ENCODE results near the gene TMCC1. TPM values are rescaled to one million over a fixed set of nuclear protein-coding genes. Genes with fewer than 3 reads are reported as not detected.

TMCC1 gene
- total and polyA plus RNA-seq, 10 of the 15 experiments (the other 5 are each of a cell fraction or from before 2014, with no cell fraction given) = 2.3 to 21.1 (median 8.4) TPM

DNA sequence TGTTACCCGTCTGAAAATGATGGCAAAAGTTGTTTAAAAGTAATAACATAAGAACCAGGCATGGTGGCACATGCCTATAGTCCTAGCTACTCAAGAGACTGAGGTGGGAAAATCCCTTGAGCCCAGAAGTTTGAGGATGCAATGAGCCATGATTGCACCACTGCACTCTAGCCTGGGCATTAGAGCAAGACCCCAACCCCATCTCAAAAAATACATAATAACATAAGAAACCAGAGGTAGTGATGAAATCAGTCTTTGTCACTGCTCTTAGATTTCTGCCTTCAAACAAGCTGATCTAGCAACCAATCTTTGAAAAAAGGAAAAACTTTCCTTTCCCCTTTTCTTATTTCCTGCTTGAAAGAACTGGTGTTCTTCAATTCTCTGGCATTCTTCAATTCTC, 71.3 kb downstream of the TMCC1 start:
- no peak for ATAC-seq
- Histone ChIP-seq H3K9ac (ENCODE audit: control insufficient read depth, insufficient read depth, low read length) (no peak overlapping the region), H3K27ac (ENCODE audit: control insufficient read depth, insufficient read depth) (no peak overlapping the region), H3K4me1 (ENCODE audit: control insufficient read depth, insufficient read depth, low read length) (peaks cover 16% of the 10 kb centered on the region; the same call in 1 of the 2 replicates), H2AFZ (ENCODE audit: control insufficient read depth, low read depth, low read length) (no peak overlapping the region), H4K20me1 (ENCODE audit: control insufficient read depth, insufficient read depth) (no peaks in the 10 kb centered on the region), H3K4me3 (no peak overlapping the region), H3K27me3 (replicated peaks in 1 of 2; ENCODE audit: control insufficient read depth in 2 of 2, insufficient read depth in 2 of 2, low read length in 1 of 2) (no peaks in the 10 kb centered on the region), H3K36me3 (ENCODE audit: control insufficient read depth in 2 of 2, insufficient read depth in 2 of 2, low read length in 1 of 2) (no peaks in the 10 kb centered on the region), H3K4me2 (ENCODE audit: control insufficient read depth, insufficient read depth) (no peak overlapping the region), H3K9me3 (replicated peaks; ENCODE audit: control insufficient read depth, insufficient read depth, low read length) (no peaks in the 10 kb centered on the region), H3K79me2 (ENCODE audit: control insufficient read depth, insufficient read depth, low read length) (no peaks in the 10 kb centered on the region; the same call in 1 of the 2 replicates)
- in situ Hi-C loops (cut with MboI) (loop anchor here (5.0 kb wide), 1 partner anchor 170 kb away; no protein-coding TSS in a partner anchor), intact Hi-C loops (cut with micrococcal nuclease; ENCODE audit: unreplicated experiment) (no loop called here)
- 5% methylated on average over 1 of the region's 1 CpG for WGBS (ENCODE audit: insufficient coverage, insufficient replicate concordance, low lambda C conversion rate, missing lambda C conversion rate)
- POLR2A ChIA-PET = no interaction called here
- RAD21 ChIA-PET (ENCODE audit: unreplicated experiment) = interaction anchor here (1.0 to 1.6 kb wide), 2 partner anchors 332 to 439 kb away, joined by 3 to 6 read pairs; no protein-coding TSS in a partner anchor
- no peak for DNase-seq (ENCODE audit: low read depth, low spot score)
- no peak for FAIRE-seq
- SMC1A ChIA-PET (ENCODE audit: uncharacterized antibody, unreplicated experiment) = interaction anchor here (0.7 to 3.1 kb wide), 5 partner anchors 12 to 176 kb away, joined by 3 to 11 read pairs (median 4); no protein-coding TSS in a partner anchor
- CTCF ChIA-PET = interaction anchor here (0.8 to 12.0 kb wide), 6 partner anchors 13 to 332 kb away, joined by 3 to 151 read pairs (median 18); no protein-coding TSS in a partner anchor
- BruUV-seq (replicated peaks) = no TSS peak
- TF ChIP-seq CHD1 (IDR thresholded peaks at IDR 0.05; ENCODE audit: low read depth, low read length) (no peak), RCOR1 (conservative IDR thresholded peaks at IDR 0.05; ENCODE audit: low read depth, low read length) (no peak), MEF2A (IDR thresholded peaks at IDR 0.05; ENCODE audit: insufficient read depth, low read depth, low read length) (no peak), IRF4 (IDR thresholded peaks at IDR 0.05; ENCODE audit: low read depth, low read length) (no peak), FOXK2 (IDR thresholded peaks at IDR 0.05) (no peak), HDAC2 (IDR thresholded peaks at IDR 0.05) (no peak), NFXL1 (IDR thresholded peaks at IDR 0.05; ENCODE audit: borderline replicate concordance) (no peak), TCF12 (IDR thresholded peaks at IDR 0.05; ENCODE audit: low read depth, low read length) (no peak), RB1 (IDR thresholded peaks at IDR 0.05; ENCODE audit: borderline replicate concordance) (no peak), ZNF24 (IDR thresholded peaks at IDR 0.05) (no peak), PML (IDR thresholded peaks at IDR 0.05; ENCODE audit: low read length) (no peak)
- TF ChIP-seq, protein P1, sequence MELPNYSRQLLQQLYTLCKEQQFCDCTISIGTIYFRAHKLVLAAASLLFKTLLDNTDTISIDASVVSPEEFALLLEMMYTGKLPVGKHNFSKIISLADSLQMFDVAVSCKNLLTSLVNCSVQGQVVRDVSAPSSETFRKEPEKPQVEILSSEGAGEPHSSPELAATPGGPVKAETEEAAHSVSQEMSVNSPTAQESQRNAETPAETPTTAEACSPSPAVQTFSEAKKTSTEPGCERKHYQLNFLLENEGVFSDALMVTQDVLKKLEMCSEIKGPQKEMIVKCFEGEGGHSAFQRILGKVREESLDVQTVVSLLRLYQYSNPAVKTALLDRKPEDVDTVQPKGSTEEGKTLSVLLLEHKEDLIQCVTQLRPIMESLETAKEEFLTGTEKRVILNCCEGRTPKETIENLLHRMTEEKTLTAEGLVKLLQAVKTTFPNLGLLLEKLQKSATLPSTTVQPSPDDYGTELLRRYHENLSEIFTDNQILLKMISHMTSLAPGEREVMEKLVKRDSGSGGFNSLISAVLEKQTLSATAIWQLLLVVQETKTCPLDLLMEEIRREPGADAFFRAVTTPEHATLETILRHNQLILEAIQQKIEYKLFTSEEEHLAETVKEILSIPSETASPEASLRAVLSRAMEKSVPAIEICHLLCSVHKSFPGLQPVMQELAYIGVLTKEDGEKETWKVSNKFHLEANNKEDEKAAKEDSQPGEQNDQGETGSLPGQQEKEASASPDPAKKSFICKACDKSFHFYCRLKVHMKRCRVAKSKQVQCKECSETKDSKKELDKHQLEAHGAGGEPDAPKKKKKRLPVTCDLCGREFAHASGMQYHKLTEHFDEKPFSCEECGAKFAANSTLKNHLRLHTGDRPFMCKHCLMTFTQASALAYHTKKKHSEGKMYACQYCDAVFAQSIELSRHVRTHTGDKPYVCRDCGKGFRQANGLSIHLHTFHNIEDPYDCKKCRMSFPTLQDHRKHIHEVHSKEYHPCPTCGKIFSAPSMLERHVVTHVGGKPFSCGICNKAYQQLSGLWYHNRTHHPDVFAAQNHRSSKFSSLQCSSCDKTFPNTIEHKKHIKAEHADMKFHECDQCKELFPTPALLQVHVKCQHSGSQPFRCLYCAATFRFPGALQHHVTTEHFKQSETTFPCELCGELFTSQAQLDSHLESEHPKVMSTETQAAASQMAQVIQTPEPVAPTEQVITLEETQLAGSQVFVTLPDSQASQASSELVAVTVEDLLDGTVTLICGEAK (IDR thresholded peaks at IDR 0.05; ENCODE audit: borderline replicate concordance) = no peak
- TF ChIP-seq, protein P2, sequence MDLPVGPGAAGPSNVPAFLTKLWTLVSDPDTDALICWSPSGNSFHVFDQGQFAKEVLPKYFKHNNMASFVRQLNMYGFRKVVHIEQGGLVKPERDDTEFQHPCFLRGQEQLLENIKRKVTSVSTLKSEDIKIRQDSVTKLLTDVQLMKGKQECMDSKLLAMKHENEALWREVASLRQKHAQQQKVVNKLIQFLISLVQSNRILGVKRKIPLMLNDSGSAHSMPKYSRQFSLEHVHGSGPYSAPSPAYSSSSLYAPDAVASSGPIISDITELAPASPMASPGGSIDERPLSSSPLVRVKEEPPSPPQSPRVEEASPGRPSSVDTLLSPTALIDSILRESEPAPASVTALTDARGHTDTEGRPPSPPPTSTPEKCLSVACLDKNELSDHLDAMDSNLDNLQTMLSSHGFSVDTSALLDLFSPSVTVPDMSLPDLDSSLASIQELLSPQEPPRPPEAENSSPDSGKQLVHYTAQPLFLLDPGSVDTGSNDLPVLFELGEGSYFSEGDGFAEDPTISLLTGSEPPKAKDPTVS (IDR thresholded peaks at IDR 0.05; ENCODE audit: low read depth, low read length) = no peak
- TF ChIP-seq, protein P3, sequence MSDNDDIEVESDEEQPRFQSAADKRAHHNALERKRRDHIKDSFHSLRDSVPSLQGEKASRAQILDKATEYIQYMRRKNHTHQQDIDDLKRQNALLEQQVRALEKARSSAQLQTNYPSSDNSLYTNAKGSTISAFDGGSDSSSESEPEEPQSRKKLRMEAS (IDR thresholded peaks at IDR 0.05; ENCODE audit: low read depth, low read length) = no peak
- TF ChIP-seq, protein P4, sequence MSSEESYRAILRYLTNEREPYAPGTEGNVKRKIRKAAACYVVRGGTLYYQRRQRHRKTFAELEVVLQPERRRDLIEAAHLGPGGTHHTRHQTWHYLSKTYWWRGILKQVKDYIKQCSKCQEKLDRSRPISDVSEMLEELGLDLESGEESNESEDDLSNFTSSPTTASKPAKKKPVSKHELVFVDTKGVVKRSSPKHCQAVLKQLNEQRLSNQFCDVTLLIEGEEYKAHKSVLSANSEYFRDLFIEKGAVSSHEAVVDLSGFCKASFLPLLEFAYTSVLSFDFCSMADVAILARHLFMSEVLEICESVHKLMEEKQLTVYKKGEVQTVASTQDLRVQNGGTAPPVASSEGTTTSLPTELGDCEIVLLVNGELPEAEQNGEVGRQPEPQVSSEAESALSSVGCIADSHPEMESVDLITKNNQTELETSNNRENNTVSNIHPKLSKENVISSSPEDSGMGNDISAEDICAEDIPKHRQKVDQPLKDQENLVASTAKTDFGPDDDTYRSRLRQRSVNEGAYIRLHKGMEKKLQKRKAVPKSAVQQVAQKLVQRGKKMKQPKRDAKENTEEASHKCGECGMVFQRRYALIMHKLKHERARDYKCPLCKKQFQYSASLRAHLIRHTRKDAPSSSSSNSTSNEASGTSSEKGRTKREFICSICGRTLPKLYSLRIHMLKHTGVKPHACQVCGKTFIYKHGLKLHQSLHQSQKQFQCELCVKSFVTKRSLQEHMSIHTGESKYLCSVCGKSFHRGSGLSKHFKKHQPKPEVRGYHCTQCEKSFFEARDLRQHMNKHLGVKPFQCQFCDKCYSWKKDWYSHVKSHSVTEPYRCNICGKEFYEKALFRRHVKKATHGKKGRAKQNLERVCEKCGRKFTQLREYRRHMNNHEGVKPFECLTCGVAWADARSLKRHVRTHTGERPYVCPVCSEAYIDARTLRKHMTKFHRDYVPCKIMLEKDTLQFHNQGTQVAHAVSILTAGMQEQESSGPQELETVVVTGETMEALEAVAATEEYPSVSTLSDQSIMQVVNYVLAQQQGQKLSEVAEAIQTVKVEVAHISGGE (CRISPR knock-in tag; IDR thresholded peaks at IDR 0.05) = no peak

All from GM12878 (cell line).